Measurements from ENCODE around the gene ABCA2. TPM values are rescaled to one million over a fixed set of nuclear protein-coding genes. Genes with fewer than 3 reads are reported as not detected.

ABCA2 gene
- total RNA-seq, 1 donor from 2014 or later = 102 TPM

DNA sequence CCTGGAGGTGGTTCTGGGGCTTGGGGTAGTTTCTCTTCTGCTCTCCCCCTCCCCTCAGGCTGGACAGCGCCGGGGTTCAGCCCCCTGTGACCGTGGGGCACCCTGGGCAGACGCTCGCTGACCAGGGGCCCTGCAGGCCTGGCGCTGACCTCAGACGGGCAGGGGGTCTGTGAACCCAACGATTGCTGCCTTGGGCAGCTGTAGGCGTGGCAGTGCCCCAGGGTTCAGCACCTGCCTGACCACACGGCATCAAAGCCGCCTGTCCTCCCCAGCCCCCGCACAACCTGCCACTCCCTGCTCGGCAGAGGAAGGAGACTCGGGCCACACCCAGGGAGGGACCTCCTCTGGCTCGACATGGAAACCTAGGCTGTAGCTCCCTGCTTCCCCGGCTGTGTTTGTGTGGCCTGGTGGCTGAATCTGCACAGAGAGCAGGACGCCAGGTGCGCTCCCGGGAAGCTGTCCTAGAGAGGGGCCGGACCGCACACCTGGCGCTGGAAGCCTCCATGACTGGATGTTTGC lies 63.8 kb downstream of the ABCA2 start:
- intact Hi-C loops (cut with DNase I) = no loop called here
- Histone ChIP-seq H3K4me1 (peaks cover 5 to 14% of the 10 kb centered on the region in 2 donors), H3K27ac (no peak overlapping the region)

DNA sequence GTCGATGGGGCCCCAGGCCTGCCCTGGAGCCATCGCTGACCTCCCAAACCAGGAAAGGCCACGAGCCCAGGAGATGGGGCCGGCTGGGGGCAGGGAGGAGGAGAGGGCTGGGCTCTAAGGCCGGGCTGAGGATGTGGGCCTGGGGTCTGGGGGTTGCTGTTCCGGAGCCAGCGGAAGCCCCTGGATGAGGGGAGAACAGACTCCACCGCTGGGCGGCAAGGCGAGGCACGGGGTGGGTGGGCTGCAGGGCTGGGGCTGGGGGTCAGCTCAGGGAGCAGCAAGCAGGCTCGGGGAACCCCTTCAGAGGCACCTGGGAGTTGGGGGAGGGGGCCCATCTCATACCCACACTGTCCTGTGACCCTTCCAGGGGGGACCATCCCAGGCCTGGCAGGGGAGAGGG lies 64.3 kb downstream of the ABCA2 start:
- Histone ChIP-seq H3K36me3 (no peaks in the 10 kb centered on the region), H3K9me3 (no peaks in the 10 kb centered on the region), H3K27ac (no peak overlapping the region), H3K27me3 (no peaks in the 10 kb centered on the region), H3K4me3 (no peak overlapping the region), H3K4me1 (peaks cover 5 to 14% of the 10 kb centered on the region in 2 donors)
- no peak for DNase-seq (ENCODE audit: low spot score in 2 of 2)
- TF ChIP-seq, protein P1, sequence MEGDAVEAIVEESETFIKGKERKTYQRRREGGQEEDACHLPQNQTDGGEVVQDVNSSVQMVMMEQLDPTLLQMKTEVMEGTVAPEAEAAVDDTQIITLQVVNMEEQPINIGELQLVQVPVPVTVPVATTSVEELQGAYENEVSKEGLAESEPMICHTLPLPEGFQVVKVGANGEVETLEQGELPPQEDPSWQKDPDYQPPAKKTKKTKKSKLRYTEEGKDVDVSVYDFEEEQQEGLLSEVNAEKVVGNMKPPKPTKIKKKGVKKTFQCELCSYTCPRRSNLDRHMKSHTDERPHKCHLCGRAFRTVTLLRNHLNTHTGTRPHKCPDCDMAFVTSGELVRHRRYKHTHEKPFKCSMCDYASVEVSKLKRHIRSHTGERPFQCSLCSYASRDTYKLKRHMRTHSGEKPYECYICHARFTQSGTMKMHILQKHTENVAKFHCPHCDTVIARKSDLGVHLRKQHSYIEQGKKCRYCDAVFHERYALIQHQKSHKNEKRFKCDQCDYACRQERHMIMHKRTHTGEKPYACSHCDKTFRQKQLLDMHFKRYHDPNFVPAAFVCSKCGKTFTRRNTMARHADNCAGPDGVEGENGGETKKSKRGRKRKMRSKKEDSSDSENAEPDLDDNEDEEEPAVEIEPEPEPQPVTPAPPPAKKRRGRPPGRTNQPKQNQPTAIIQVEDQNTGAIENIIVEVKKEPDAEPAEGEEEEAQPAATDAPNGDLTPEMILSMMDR (IDR thresholded peaks at IDR 0.05) = no peak
- intact Hi-C loops (cut with DNase I) = no loop called here

More for the DNA sequence above, 63.8 kb downstream of the ABCA2 start:
- Histone ChIP-seq H3K27me3 (no peaks in the 10 kb centered on the region), H3K9me3 (no peaks in the 10 kb centered on the region), H3K36me3 (no peaks in the 10 kb centered on the region), H3K4me3 (no peak overlapping the region)
- no peak for DNase-seq (ENCODE audit: low spot score in 2 of 2)
- TF ChIP-seq, protein P1 (IDR thresholded peaks at IDR 0.05) = no peak

DNA sequence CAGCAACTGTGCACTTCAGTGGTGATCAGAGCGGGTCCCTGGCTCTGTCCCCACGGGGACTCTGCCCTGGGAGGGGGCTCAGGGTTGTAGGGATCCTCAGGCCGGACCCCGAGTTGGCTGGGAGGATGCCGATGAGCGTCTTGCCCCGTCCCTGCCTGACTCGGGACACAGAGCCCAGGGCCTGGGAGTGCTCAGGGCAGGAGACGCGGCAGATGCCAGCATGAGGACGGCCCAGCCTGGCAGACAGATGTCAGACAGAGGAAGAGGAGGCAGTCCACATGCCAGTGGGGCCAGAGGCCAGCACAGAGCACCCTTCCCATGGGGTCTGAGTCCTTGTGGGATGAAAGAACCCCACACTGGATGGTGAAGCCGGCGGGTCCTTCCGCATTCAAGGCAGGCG lies 64.7 kb downstream of the ABCA2 start:
- Histone ChIP-seq H3K4me1 (peaks cover 5 to 14% of the 10 kb centered on the region in 2 donors), H3K9me3 (no peaks in the 10 kb centered on the region), H3K27ac (no peak overlapping the region), H3K36me3 (no peaks in the 10 kb centered on the region), H3K27me3 (no peaks in the 10 kb centered on the region), H3K4me3 (no peak overlapping the region)
- TF ChIP-seq, protein P1 (IDR thresholded peaks at IDR 0.05) = no peak
- no peak for DNase-seq (ENCODE audit: low spot score in 2 of 2)
- intact Hi-C loops (cut with DNase I) = no loop called here

DNA sequence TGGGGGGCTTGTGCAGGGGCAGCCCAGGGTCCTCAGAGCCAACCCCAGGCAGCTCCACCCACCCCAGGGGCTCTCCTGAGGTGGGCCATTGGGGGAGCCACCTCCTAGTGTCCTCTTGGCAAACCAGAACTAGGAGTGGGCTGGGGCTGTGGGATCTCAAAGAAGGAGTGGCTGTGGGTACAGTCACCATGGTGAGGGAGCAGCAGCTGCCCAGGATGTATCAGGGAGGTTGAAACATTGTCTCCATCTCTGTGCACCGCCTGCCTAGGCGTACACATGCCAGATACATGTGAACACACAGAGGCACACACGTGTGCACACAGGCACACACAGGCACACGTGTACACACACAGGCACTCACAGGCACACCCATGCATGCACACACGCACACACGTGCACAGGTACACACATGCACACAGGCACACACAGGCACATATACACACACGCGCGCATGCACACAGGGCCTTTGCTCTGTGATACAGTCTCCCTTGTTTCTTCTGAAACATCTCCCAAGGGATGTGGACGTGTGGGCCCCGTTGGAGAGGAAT lies 65.3 kb downstream of the ABCA2 start:
- Histone ChIP-seq H3K4me1 (peaks cover 5 to 14% of the 10 kb centered on the region in 2 donors), H3K36me3 (no peaks in the 10 kb centered on the region), H3K27ac (no peak overlapping the region), H3K27me3 (no peaks in the 10 kb centered on the region), H3K9me3 (no peaks in the 10 kb centered on the region), H3K4me3 (no peak overlapping the region)
- DNase-seq (ENCODE audit: low spot score in 2 of 2) = no peak
- intact Hi-C loops (cut with DNase I) = no loop called here
- TF ChIP-seq, protein P1 (IDR thresholded peaks at IDR 0.05) = no peak

DNA sequence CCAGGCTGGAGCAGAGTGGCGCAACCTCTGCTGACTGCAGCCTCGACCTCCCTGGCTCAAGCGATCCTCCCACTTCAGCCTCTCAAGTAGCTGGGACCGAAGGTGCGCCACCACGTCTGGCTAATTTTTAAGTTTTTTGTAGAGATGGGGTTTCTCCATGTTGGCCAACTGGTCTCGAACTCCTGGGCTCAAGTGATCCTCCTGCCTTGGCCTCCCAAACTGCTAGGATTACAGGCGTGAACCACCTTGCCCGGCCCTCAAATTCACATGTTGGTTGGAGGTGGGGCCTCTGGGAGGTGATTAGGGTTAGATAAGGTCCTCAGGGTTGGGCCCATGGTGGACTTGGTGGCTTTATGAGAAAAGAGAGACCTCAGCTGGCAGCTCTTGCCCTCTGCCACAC lies 65.9 kb downstream of the ABCA2 start:
- Histone ChIP-seq H3K4me3 (no peak overlapping the region), H3K27ac (peak overlapping the region in 1 of 2 donors; percentile 55), H3K4me1 (peaks cover 5 to 14% of the 10 kb centered on the region in 2 donors), H3K9me3 (no peaks in the 10 kb centered on the region), H3K36me3 (no peaks in the 10 kb centered on the region), H3K27me3 (no peaks in the 10 kb centered on the region)
- intact Hi-C loops (cut with DNase I) = no loop called here
- TF ChIP-seq, protein P1 (IDR thresholded peaks at IDR 0.05) = no peak
- DNase-seq (ENCODE audit: low spot score in 2 of 2) = no peak

Measured in ascending aorta (tissue), 2 donors.